ENCODE data around the gene ELFN2.
A peak's percentile ranks its signal among the peaks of the same experiment; 100 is the strongest.
"Not testable (repeated sequence)": the region's sequence is repeated elsewhere in the genome, so short reads cannot be mapped to it uniquely, and the experiment has no call there.

ELFN2 gene

DNA sequence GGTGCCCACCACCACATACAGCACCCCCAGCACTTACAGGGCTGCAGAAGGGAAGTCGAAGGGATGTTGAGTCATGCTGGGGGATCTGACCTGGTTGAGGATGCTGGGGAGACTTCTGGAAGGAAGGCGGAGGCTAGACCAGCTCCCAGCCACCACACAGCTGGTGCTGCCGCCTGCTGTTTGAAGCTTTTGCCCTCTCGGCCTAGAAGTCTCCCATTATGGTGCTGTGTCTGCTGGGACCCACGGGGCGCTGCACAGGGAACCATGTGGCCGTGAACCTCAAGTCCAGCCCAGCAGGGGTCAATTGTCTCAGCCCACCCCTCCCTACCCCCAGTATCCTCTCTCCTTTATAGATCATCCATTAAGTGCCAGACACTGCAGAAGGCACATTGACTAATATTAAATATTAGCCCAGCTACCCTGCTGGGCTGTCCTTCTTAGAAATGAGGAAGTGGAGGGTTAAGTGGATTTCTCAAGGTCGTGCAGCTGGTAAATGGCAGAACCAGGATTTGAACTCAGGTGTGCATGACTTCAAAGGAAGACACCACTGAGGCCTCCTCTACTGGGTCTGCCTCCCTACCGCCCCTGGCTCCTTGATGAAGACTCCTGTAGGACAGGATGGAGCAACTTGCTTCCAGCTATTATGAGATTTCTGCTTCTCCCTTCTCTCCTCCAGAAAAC lies 95.3 kb downstream of the ELFN2 start:
- DNase-seq = no peak

DNA sequence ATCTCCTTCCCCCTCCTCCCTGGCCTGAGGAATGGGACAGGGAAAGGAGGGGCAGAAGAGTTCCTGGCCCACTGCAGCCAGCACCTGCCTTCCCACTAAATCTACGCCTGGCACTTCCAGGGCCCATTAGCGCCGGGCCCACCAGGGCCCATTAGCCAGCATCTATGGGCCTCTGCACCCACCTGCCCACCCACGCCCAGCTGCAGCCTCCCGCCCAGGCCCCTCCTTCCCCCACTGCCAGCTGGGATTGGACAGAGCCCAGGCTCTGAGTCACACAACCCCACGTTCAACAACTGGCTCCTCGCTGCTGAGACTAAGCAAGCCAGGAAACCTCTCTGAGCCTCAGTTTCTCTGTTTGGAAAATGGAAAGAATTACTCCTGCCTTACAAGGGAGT lies 96.2 kb downstream of the ELFN2 start:
- DNase-seq = no peak

DNA sequence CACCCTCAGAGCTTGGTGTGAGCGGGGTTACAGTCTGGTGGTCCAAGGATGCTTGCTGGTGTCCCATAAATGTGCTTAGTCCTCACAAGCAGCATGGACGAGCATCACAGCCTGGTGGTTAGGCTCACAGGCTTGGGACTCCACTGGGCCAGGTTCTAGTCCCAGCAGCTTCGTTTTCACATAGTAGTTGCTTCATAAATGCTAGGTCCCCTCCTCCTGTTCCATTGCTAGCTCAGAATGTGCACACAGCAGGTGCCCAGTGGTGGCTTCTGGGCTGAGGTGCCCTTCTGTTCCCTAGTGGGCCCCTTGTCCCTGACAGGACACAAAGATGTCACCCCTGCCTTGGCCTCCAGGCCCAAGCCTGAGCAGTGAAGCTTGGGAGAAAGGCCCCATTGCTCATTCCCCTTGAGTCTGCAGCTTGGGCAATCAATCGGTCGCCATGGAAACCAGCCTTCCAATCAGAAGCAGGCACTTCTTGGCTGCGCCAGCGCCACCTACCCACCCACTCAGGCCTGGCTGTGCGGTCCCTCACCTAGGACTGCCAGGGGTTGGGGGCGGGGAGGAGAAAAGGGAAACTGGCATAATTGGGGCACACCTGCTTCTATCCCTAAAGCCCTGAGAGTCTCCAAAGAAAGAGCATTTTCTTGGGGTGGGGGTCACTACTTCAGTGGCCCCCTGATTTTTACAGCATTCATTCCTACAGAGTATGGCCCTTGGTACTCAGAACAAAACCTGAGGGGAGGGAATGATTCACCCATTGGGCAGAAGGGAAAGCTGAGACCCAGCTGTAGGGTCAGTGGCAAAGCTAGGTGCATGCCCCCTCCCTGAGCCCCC lies 96.9 kb downstream of the ELFN2 start:
- DNase-seq = peak in 1 of 2 experiments; percentile 35

DNA sequence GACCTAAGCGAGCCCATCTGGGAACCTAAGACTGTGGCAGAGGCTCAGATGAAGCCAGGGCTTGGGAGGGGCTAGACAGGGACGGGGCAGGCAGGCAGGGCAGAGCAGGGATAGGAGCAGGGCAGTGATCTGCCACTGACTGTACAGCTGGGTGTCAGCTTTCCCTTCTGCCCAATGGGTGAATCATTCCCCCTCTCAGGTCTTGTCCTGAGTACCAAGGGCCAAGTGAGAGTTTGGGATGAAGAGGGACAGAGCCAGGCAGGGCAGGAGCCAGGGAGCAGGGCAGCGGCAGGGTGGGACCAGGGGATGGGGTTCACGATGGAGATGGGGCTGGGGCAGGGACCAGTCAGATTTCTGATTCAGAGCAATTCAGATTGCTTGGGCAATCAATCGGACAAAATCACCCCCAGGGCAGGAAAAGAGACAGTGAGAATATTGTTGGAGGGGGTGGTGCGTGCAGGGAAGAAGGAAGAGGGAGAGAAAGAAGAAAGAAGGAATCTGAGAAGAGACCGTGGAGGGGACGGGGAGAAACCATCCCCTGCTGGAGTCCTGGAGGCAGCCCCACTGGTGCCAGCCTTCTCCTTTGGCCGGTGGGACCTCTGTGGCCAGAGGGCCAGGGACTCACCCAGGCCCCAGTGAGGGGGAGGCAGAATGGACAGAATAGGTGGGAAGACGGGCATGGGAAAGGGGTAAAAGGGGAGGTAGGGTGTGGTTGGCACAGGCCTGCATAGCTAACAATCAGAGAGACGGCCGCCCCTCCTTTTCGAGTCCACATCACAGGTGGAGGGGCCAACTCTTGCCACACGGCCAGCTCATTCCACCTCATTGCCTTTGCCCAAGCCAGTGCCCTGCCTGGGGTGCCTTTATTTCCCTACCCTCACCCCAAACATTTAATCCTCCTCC lies 97.8 kb downstream of the ELFN2 start:
- DNase-seq = no peak

DNA sequence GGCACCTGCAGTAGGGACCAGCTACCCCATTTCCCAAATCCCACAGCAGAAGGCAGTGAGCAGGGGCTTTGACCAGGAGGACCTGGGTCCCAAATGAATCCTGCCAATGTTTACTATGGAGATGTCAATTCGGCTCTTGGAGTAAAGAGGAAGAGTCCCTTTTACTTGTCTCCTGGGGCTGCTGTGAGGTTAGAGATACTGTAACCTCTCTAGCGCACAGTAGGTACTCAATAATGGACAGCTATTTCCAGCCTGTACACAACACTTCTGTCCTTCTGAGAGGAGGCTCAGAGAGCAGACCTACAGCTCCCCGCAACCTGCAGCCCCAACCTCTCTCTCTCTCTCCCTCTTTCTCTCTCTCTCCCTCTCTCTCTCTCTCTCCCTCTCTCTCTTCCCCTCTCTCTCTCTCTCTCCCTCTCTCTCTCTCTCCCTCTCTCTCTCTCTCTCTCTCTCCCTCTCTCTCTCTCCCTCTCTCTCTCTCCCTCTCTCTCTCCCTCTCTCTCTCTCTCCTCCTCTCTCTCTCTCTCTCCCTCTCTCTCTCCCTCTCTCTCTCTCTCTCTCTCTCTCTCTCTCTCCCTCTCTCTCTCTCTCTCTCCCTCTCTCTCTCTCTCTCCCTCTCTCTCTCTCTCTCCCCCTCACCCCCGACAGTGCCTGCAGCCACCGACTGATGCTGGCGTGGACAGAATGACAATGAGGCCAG lies 98.6 kb downstream of the ELFN2 start:
- DNase-seq = not testable (repeated sequence)

GRCh38 chr22:37328017-37328416 lies 99.3 kb downstream of the ELFN2 start:
- DNase-seq = no peak

DNA sequence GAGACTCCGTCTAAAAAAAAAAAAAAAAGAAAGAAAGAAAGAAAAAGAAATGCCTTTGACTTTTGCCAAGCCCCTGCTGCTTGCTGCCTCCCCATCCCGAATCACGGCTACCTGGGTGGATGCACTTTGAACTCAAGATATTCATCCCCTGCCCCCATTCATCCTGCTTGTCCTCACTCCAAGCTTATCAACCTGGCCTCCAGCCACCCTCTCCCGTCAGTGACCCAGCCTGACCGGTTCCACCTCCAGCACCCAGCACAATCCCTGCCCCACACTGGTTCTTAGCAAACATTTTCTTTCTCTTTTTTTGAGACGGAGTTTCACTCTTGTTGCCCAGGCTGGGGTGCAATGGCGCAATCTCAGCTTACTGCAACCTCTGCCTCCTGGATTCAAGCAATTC lies 100.6 kb downstream of the ELFN2 start:
- DNase-seq = no peak

DNA sequence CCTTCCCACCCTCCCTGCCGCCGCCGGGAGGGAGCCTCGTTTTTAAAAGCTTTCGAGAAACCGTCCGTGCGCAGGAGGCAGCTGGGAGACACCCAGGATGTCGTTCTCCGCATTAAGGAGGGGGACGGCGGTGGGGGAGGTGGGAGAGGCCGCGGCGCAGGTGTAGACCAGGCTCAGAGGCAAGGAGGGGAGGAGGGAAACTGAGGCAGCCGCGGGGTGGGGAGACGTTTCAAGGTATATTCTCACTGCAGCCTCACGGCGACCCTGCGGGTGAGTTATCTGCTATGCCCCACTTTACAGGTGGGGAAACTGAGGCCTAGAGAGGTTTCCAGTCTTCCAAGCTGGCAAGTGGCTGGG lies 102.3 kb downstream of the ELFN2 start:
- DNase-seq = no peak

- no peak for DNase-seq
Observed at GRCh38 chr22:37324340-37325038, 102.8 kb downstream of the ELFN2 start.

DNA sequence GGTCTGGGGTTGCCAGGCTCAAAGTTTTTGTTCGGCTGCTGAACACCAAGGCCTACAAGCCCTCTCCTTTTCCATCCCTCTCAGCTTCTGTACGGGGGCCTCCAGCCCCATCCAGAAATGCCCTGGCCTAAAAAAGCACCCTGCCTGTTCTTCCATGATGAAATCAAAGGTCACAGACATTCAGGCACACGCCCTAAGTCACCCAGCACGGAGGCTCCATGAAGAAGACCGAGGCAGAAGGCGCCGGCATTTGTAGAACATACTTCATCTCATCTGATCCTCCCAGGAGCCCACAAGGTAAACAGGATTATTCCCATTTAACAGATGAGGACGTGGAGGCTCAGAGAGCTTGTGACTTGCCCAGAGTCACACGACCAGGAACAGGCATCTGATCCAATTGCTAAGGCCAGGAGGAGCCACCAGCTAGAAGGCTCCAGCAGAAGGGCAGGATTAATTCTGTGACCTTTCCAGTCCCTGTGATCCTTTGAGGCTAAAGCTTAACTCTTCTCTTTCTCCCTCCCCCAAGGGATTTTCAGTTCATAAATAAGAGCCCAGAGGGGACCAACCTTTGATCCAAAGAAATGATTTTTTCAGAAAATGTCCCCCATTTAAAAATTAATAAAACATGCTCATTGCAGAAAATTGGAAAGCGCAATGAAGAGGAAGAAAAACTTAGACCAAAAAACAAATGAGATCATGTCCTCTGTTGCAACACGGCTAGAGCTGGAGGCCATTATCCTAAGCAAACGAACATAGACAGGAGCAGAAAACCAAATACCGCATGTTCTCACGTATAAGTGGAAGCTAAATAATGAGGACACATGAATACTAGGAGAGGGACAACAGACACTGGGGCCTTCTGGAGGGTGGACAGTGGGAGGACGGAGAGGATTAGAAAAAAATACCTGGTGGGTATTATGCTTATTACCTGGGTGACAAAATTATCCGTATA lies 106.3 kb downstream of the ELFN2 start:
- no peak for DNase-seq

GRCh38 chr22:37319469-37319868 lies 107.8 kb downstream of the ELFN2 start:
- no peak for DNase-seq

DNA sequence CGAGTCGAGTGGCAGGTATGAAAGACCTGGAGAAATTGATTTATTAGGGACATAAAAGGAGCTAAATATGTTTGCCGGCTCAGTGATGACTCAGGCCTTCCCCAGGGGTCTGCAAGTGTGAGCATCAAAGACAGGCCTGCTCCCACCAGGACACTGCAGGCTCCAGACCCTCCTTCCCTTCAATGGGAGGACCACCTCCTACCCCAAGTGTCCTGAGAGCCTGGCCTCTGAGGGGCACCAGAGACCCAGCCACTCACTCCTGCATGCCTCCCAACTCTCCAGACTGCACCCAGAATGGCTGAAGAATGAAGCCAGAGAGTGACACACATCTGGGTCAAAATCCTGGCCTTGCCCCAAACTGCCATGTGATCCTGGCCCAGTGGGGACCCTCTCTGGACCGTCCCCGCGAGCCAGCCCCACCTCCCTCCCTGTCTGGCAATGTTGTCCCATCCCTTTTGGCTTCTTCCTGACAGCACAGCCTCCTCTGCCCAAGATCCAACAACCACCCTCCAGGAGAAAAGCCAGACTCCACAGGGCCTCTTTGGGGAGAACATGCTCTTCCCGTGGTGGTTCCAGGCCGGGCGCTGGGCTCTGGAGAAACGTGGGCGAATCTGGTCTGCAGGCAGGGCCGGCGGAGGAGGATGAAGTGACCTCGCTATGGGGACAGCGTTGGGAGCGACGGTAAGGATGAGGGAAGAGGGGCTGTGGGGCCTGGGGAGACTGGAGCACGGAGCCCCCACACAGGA lies 108.7 kb downstream of the ELFN2 start:
- DNase-seq = no peak
